Fibroblast of lung (primary cell): Measurements from ENCODE around the gene BCS1L. TPM values are rescaled to one million over a fixed set of nuclear protein-coding genes. Genes with fewer than 3 reads are reported as not detected.

Source experiments
- DNase-seq, 2 donors: peaks; one replicate each; pipeline versions ENCODE4 v3.0.0 to v3.0.0-alpha.2; 2010; ENCODE audit warnings: low read depth in 2 of 2
- H2AFZ ChIP-seq: 2 replicates; pipeline ENCODE4 v1.5.1; 2012; ENCODE audit warnings: low read length, control low read depth, inconsistent platforms
- H3K27ac ChIP-seq: 2 replicates; pipeline ENCODE4 v1.5.1; 2011; ENCODE audit warnings: low read length, control low read depth; ENCODE audit not compliant: insufficient read depth
- H3K27me3 ChIP-seq: 2 replicates; pipeline ENCODE4 v1.5.1; 2011; ENCODE audit warnings: mild to moderate bottlenecking, low read length; ENCODE audit not compliant: control insufficient read depth, insufficient read depth
- H3K36me3 ChIP-seq: 2 replicates; pipeline ENCODE4 v1.5.1; 2011; ENCODE audit warnings: low read length; ENCODE audit not compliant: control insufficient read depth, insufficient read depth
- H3K4me1 ChIP-seq: 2 replicates; pipeline ENCODE4 v1.5.1; 2011; ENCODE audit warnings: low read length; ENCODE audit not compliant: control insufficient read depth, insufficient read depth; ENCODE audit errors: extremely low read depth
- H3K4me2 ChIP-seq: 2 replicates; pipeline ENCODE4 v1.5.1; 2011; ENCODE audit warnings: low read length, control low read depth; ENCODE audit not compliant: insufficient read depth; ENCODE audit errors: extremely low read depth
- H3K4me3 ChIP-seq, 4 experiments: fragments of 200-600 bp in 1 of 4; sonication (generic) in 1 of 4; replicated peaks in 1 of 4; 2 replicates each; pipeline ENCODE4 v1.5.1; 2011 to 2016; ENCODE audit warnings: low read length in 4 of 4, low read depth in 3 of 4, mild to moderate bottlenecking in 3 of 4, control low read depth in 2 of 4, inconsistent platforms in 1 of 4, mixed read lengths in 1 of 4; ENCODE audit not compliant: insufficient read depth in 1 of 4; ENCODE audit errors: control extremely low read depth in 1 of 4
- H3K79me2 ChIP-seq: 2 replicates; pipeline ENCODE4 v1.5.1; 2012; ENCODE audit warnings: mild to moderate bottlenecking, low read length, inconsistent platforms; ENCODE audit not compliant: control insufficient read depth, insufficient read depth
- H3K9ac ChIP-seq: 2 replicates; pipeline ENCODE4 v1.5.1; 2011; ENCODE audit warnings: mild to moderate bottlenecking, low read length, control low read depth; ENCODE audit not compliant: insufficient read depth
- H3K9me3 ChIP-seq: 2 replicates; pipeline ENCODE4 v1.5.1; 2012; ENCODE audit warnings: low read depth, low read length; ENCODE audit not compliant: control insufficient read depth, insufficient read depth
- H4K20me1 ChIP-seq: 2 replicates; pipeline ENCODE4 v1.5.1; 2011; ENCODE audit warnings: low read length; ENCODE audit not compliant: control insufficient read depth, insufficient read depth; ENCODE audit errors: extremely low read depth
- EZH2 ChIP-seq: IDR thresholded peaks from 2 replicates; pipeline ENCODE4 v1.5.1; 2012; ENCODE audit warnings: low read length, control low read depth, mild to moderate bottlenecking; ENCODE audit errors: missing control alignments
- polyA plus RNA-seq, 2 donors: library from polyadenylated mRNA; depleted of rRNA in 1 of 2; stranded (reverse) in 1 of 2; unstranded in 1 of 2; fragments of >200 nt; gene quantifications; 2 replicates each; pipeline ENCODE4 v1.2.1, GENCODE V29; 2011 to 2012; ENCODE audit warnings: missing spikeins in 1 of 2
- total RNA-seq: library from RNA; depleted of rRNA; stranded (reverse); fragments of >200 nt; gene quantifications from 2 replicates; pipeline ENCODE4 v1.2.1, GENCODE V29; 2014
- TF ChIP-seq, protein P1 (sequence below), 2 donors: IDR thresholded peaks in 1 of 2; conservative IDR thresholded peaks in 1 of 2; 1 replicate in 1 of 2; 2 replicates in 1 of 2; pipeline ENCODE4 v1.5.1; 2011 to 2012; ENCODE audit warnings: low read length in 2 of 2, control low read depth in 1 of 2, inconsistent platforms in 1 of 2, low read depth in 1 of 2, mild to moderate bottlenecking in 1 of 2

Gene BCS1L
- total and polyA plus RNA-seq, 2 donors (not counting 1 experiment from before 2014, with no cell fraction given), result 28.8 to 38.3 TPM

DNA sequence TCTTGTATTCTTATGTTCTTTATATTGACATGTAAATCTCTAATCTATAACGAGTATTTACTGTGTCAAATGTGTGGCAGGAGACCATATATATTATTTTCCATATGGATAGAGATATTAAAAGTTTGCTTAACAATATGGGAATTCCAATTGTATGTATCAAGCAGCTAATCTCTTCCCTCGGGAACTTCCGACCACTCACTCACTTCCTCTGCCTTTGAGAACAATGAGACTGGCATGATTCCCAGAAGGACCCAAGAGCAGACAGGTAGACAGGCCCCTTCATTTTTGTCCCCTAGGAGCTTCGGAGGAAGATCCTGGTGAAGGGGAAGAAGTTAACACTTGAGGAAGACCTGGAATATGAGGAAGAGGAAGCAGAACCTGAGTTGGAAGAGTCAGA is 27.6 kb upstream of the BCS1L start:
- H3K9ac ChIP-seq, result no peak overlapping the region
- H4K20me1 ChIP-seq, result no peaks in the 10 kb centered on the region
- H3K4me1 ChIP-seq, result no peaks in the 10 kb centered on the region
- H2AFZ ChIP-seq, result no peak overlapping the region
- TF ChIP-seq, protein P1, sequence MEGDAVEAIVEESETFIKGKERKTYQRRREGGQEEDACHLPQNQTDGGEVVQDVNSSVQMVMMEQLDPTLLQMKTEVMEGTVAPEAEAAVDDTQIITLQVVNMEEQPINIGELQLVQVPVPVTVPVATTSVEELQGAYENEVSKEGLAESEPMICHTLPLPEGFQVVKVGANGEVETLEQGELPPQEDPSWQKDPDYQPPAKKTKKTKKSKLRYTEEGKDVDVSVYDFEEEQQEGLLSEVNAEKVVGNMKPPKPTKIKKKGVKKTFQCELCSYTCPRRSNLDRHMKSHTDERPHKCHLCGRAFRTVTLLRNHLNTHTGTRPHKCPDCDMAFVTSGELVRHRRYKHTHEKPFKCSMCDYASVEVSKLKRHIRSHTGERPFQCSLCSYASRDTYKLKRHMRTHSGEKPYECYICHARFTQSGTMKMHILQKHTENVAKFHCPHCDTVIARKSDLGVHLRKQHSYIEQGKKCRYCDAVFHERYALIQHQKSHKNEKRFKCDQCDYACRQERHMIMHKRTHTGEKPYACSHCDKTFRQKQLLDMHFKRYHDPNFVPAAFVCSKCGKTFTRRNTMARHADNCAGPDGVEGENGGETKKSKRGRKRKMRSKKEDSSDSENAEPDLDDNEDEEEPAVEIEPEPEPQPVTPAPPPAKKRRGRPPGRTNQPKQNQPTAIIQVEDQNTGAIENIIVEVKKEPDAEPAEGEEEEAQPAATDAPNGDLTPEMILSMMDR (conservative IDR thresholded peaks at IDR 0.05 in 1 of 2, IDR thresholded peaks at IDR 0.05 in 1 of 2; ENCODE audit: low read depth in 1 of 2, low read length in 2 of 2), result no peak
- TF ChIP-seq EZH2, result no peak
- no peak overlapping the region for H3K4me3 ChIP-seq
- H3K9me3 ChIP-seq, result no peaks in the 10 kb centered on the region
- H3K27ac ChIP-seq, result no peak overlapping the region
- no peaks in the 10 kb centered on the region for H3K27me3 ChIP-seq
- DNase-seq, result peak in 1 of 2 donors; percentile 48
- peaks cover 12% of the 10 kb centered on the region for H3K36me3 ChIP-seq
- no peak overlapping the region for H3K4me2 ChIP-seq
- H3K79me2 ChIP-seq, result no peaks in the 10 kb centered on the region

DNA sequence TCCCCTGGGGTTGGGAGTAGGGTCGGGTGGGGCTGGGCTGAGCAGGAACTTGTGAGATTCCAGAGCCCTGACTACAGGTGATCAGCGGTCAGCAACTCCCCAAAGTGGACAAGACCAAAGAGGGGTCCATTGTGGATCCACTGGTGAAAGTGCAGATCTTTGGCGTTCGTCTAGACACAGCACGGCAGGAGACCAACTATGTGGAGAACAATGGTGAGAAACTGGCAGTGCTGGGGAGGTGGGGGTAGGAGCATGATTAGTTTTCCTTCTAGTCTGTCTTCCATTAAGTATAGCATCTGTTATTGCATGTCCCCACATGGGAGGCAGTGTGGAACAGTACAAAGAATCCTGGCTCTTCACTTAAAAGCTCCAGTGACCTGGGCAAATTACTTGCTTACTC is 23.8 kb upstream of the BCS1L start:
- no peaks in the 10 kb centered on the region for H3K27me3 ChIP-seq
- H3K79me2 ChIP-seq, result no peaks in the 10 kb centered on the region
- TF ChIP-seq, protein P1 (conservative IDR thresholded peaks at IDR 0.05 in 1 of 2, IDR thresholded peaks at IDR 0.05 in 1 of 2; ENCODE audit: low read depth in 1 of 2, low read length in 2 of 2), result no peak
- TF ChIP-seq EZH2, result no peak
- no peak overlapping the region for H3K9ac ChIP-seq
- no peak overlapping the region for H3K27ac ChIP-seq
- no peak overlapping the region for H3K4me2 ChIP-seq
- H3K4me1 ChIP-seq, result no peaks in the 10 kb centered on the region
- H2AFZ ChIP-seq, result no peak overlapping the region
- H3K4me3 ChIP-seq, result no peak overlapping the region
- H3K9me3 ChIP-seq, result no peaks in the 10 kb centered on the region
- peaks cover 24% of the 10 kb centered on the region for H3K36me3 ChIP-seq
- DNase-seq, result no peak
- H4K20me1 ChIP-seq, result no peaks in the 10 kb centered on the region

DNA sequence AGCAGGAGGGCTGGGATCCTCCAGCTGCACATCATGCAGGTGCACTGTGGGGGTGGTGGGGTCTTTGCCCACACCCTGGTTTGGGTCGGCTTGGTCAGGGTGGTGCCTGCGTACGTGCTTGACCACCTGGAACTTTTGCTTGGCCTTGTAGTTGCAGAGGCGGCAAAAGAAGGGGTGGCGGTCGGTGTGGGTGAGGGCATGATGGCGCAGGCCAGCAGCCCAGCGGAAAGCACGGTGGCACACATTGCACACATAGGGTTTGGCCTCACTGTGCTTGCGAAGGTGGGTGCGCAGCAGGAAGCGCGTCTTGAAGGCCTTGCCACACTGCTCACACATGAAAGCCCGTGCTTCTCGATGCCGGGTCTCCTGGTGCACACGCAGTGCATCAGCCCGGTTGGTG is 21.1 kb upstream of the BCS1L start:
- no peak overlapping the region for H3K9ac ChIP-seq
- H3K9me3 ChIP-seq, result no peaks in the 10 kb centered on the region
- TF ChIP-seq EZH2, result no peak
- TF ChIP-seq, protein P1 (conservative IDR thresholded peaks at IDR 0.05 in 1 of 2, IDR thresholded peaks at IDR 0.05 in 1 of 2; ENCODE audit: low read depth in 1 of 2, low read length in 2 of 2), result no peak
- peaks cover 28% of the 10 kb centered on the region for H3K36me3 ChIP-seq
- no peak overlapping the region for H3K4me3 ChIP-seq
- H2AFZ ChIP-seq, result no peak overlapping the region
- H3K4me1 ChIP-seq, result no peaks in the 10 kb centered on the region
- no peak overlapping the region for H3K27ac ChIP-seq
- no peaks in the 10 kb centered on the region for H3K27me3 ChIP-seq
- no peak for DNase-seq
- no peaks in the 10 kb centered on the region for H3K79me2 ChIP-seq
- H3K4me2 ChIP-seq, result no peak overlapping the region
- no peaks in the 10 kb centered on the region for H4K20me1 ChIP-seq
